Left lung (tissue), 10 donors: ENCODE results near the gene SLC9A3. TPM values are rescaled to one million over a fixed set of nuclear protein-coding genes. Genes with fewer than 3 reads are reported as not detected.

ENCODE experiments used
- ATAC-seq: fragments of 200-7000 bp; cut with Tn5 transposase; one replicate; pipeline ENCODE4 v1.9.1; 2020; ENCODE audit warnings: moderate library complexity
- DNase-seq, 4 donors: peaks; one replicate each; pipeline ENCODE4 v3.0.0-alpha.2; 2013 to 2020
- H3K27ac ChIP-seq, 2 donors: fragments of 200-600 bp; sonication (generic) in 1 of 2; one replicate each; pipeline versions ENCODE4 v1.5.0 to v1.8.0; 2020 to 2021
- H3K27me3 ChIP-seq, 2 donors: fragments of 200-600 bp; sonication (generic) in 1 of 2; one replicate each; pipeline versions ENCODE4 v1.5.0 to v1.8.0; 2020 to 2021
- H3K36me3 ChIP-seq, 2 donors: fragments of 200-600 bp; sonication (generic) in 1 of 2; one replicate each; pipeline versions ENCODE4 v1.5.0 to v1.8.0; 2020 to 2021
- H3K4me1 ChIP-seq, 2 donors: fragments of 200-600 bp; one replicate each; pipeline ENCODE4 v1.8.0; 2021
- H3K4me3 ChIP-seq, 2 donors: fragments of 200-600 bp; sonication (generic) in 1 of 2; one replicate each; pipeline versions ENCODE4 v1.5.0 to v1.8.0; 2020 to 2021; ENCODE audit warnings: mild to moderate bottlenecking in 1 of 2
- H3K9me3 ChIP-seq, 2 donors: fragments of 200-600 bp; sonication (generic) in 1 of 2; one replicate each; pipeline versions ENCODE4 v1.5.0 to v1.8.0; 2020 to 2021
- CTCF ChIP-seq, 2 donors: fragments of 200-600 bp; sonication (generic) in 1 of 2; IDR thresholded peaks; one replicate each; pipeline versions ENCODE4 v1.5.0 to v1.8.0; 2021; ENCODE audit warnings: antibody characterized with exemption in 2 of 2
- intact Hi-C, 2 donors: fragments of 100-400 bp; cut with DNase I; formaldehyde crosslinking; loops; one replicate each; pipeline versions ENCODE4 v1.11.2 to v1.14.2; 2022
- polyA plus RNA-seq, 6 donors: library from polyadenylated mRNA; unstranded; fragments of 120-200 nt; gene quantifications; one replicate each; pipeline ENCODE4 v1.2.1, GENCODE V29; 2013; ENCODE audit not compliant: insufficient read length in 6 of 6
- total RNA-seq, 2 donors: library from RNA; stranded (reverse); fragmentation: NEBNext Ultra II Directional; extraction: Animal tissue kit (Norgen Biotek cat#: 25700); gene quantifications; one replicate each; pipeline ENCODE4 v1.2.1, GENCODE V29; 2021
- donor health status: DM: no; HTN: yes; CAD: no.
- donor health status: DM: no; HTN: no; CAD: no.

Gene SLC9A3
- total and polyA plus RNA-seq, 8 donors = 0.99 to 4.3 (median 2.9) TPM

DNA sequence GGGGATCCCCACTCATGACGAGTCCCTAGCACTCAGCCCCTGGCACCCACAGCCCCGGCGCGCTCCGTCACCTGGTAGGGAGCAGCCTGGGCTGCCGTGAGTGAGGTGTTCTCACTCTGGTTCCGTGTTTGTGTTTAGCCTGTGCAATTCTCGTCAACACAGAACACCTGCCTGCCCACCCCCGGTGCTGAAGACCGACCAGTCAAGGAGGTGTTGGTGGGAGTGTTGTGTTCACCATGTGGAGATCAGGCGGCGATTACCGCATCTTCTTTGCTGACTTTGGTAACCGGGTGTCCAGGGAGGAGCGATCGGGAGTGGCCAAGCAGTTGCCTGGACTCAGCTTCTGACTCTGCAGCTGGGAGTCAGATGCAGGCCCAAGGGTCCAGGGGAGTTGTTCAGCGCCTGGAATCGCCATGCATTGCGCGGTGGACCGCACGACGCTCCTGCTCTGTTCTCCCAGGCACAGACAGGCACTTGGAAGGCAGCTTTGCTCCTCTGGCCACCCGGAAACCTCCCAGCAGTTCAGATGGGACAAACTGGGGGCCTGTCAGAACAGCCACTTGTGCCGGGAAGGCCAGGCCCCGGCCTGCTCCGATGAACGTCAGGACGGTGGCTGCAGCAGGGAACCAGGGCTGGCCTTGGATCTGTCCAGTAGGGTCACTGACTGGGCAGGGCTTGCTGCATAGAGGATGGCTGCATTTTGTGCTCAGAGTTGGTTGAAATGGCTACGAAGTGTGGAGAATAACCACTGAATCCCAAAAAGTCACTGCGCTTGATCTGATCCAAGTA is 53.1 kb downstream of the SLC9A3 start:
- intact Hi-C loops = no loop called here

GRCh38 chr5:469752-470483 is 54.3 kb downstream of the SLC9A3 start:
- peaks cover 6 to 30% of the 10 kb centered on the region in 2 donors for H3K4me1 ChIP-seq
- no peak overlapping the region for H3K4me3 ChIP-seq
- peaks cover 0 to 42% of the 10 kb centered on the region in 2 donors for H3K36me3 ChIP-seq
- ATAC-seq (no peak), DNase-seq (peak in 1 of 4 donors; percentile 30)
- TF ChIP-seq CTCF (IDR thresholded peaks at IDR 0.05) = no peak
- H3K27ac ChIP-seq = no peak overlapping the region
- intact Hi-C loops = no loop called here
- H3K9me3 ChIP-seq = no peaks in the 10 kb centered on the region
- peaks cover 3 to 11% of the 10 kb centered on the region in 2 donors for H3K27me3 ChIP-seq

More for the DNA sequence above, 53.1 kb downstream of the SLC9A3 start:
- Histone ChIP-seq H3K4me3 (no peak overlapping the region), H3K9me3 (no peaks in the 10 kb centered on the region), H3K27ac (no peak overlapping the region), H3K27me3 (peaks cover 15 to 24% of the 10 kb centered on the region in 2 donors), H3K4me1 (peaks cover 7 to 34% of the 10 kb centered on the region in 2 donors), H3K36me3 (peaks cover 0 to 30% of the 10 kb centered on the region in 2 donors)
- no peak for TF ChIP-seq CTCF (IDR thresholded peaks at IDR 0.05)
- ATAC-seq = no peak
- peak in 1 of 4 donors; percentile 30 for DNase-seq

- H3K4me3 ChIP-seq = no peak overlapping the region
- H3K9me3 ChIP-seq = no peaks in the 10 kb centered on the region
- H3K27me3 ChIP-seq = peaks cover 0 to 1% of the 10 kb centered on the region in 2 donors
- peaks cover 3 to 21% of the 10 kb centered on the region in 2 donors for H3K4me1 ChIP-seq
- no peak overlapping the region for H3K27ac ChIP-seq
- DNase-seq = no peak
- peaks cover 0 to 56% of the 10 kb centered on the region in 2 donors for H3K36me3 ChIP-seq
- TF ChIP-seq CTCF (IDR thresholded peaks at IDR 0.05) = no peak
- intact Hi-C loops = no loop called here
- no peak for ATAC-seq
These were observed 55.8 kb downstream of the SLC9A3 start for GRCh38 chr5:468401-468800.

GRCh38 chr5:466661-467310 is 57.5 kb downstream of the SLC9A3 start:
- ATAC-seq = no peak
- intact Hi-C loops = no loop called here
- no peak overlapping the region for H3K27ac ChIP-seq
- H3K4me1 ChIP-seq = peaks cover 0 to 11% of the 10 kb centered on the region in 2 donors
- no peaks in the 10 kb centered on the region for H3K9me3 ChIP-seq
- no peak overlapping the region for H3K4me3 ChIP-seq
- peaks cover 0 to 72% of the 10 kb centered on the region in 2 donors for H3K36me3 ChIP-seq
- peak in 1 of 4 donors; percentile 77 for DNase-seq
- TF ChIP-seq CTCF (IDR thresholded peaks at IDR 0.05) = no peak
- H3K27me3 ChIP-seq = no peaks in the 10 kb centered on the region
